ENCODE data around the gene RGS6. TPM values are rescaled to one million over a fixed set of nuclear protein-coding genes. Genes with fewer than 3 reads are reported as not detected.

Gene RGS6
- total and polyA plus RNA-seq, 2 donors (not counting 1 experiment from before 2014, with no cell fraction given), result not detected

- Histone ChIP-seq H3K27me3 (ENCODE audit: control insufficient read depth, insufficient read depth, low read length) (no peaks in the 10 kb centered on the region), H2AFZ (ENCODE audit: low read length) (no peak overlapping the region), H3K27ac (ENCODE audit: insufficient read depth, low read length) (no peak overlapping the region), H3K36me3 (ENCODE audit: control insufficient read depth, insufficient read depth, low read length) (no peaks in the 10 kb centered on the region), H3K79me2 (ENCODE audit: control insufficient read depth, insufficient read depth, low read length) (no peaks in the 10 kb centered on the region), H3K4me1 (ENCODE audit: control insufficient read depth, extremely low read depth, insufficient read depth, low read length) (no peaks in the 10 kb centered on the region), H4K20me1 (ENCODE audit: control insufficient read depth, extremely low read depth, insufficient read depth, low read length) (no peaks in the 10 kb centered on the region), H3K4me2 (ENCODE audit: extremely low read depth, insufficient read depth, low read length) (no peak overlapping the region), H3K9ac (ENCODE audit: insufficient read depth, low read length) (no peak overlapping the region), H3K4me3 (replicated peaks in 1 of 4; ENCODE audit: control extremely low read depth in 1 of 4, insufficient read depth in 1 of 4, low read depth in 3 of 4, low read length in 4 of 4) (no peak overlapping the region), H3K9me3 (ENCODE audit: control insufficient read depth, insufficient read depth, low read depth, low read length) (no peaks in the 10 kb centered on the region)
- DNase-seq (ENCODE audit: low read depth in 2 of 2), result no peak
- TF ChIP-seq CTCF (conservative IDR thresholded peaks at IDR 0.05 in 1 of 2, IDR thresholded peaks at IDR 0.05 in 1 of 2; ENCODE audit: low read depth in 1 of 2, low read length in 2 of 2) (no peak), EZH2 (IDR thresholded peaks at IDR 0.05; ENCODE audit: low read length, missing control alignments) (no peak)
These were observed 162.8 kb downstream of the RGS6 start for GRCh38 chr14:72094844-72095582.

GRCh38 chr14:72097173-72097783, 165.0 kb downstream of the RGS6 start:
- no peak overlapping the region for H2AFZ ChIP-seq (ENCODE audit: low read length)
- TF ChIP-seq CTCF (conservative IDR thresholded peaks at IDR 0.05 in 1 of 2, IDR thresholded peaks at IDR 0.05 in 1 of 2; ENCODE audit: low read depth in 1 of 2, low read length in 2 of 2), result no peak
- no peak for TF ChIP-seq EZH2 (IDR thresholded peaks at IDR 0.05; ENCODE audit: low read length, missing control alignments)
- no peak overlapping the region for H3K9ac ChIP-seq (ENCODE audit: insufficient read depth, low read length)
- no peak overlapping the region for H3K27ac ChIP-seq (ENCODE audit: insufficient read depth, low read length)
- H3K9me3 ChIP-seq (ENCODE audit: control insufficient read depth, insufficient read depth, low read depth, low read length), result no peaks in the 10 kb centered on the region
- no peak for DNase-seq (ENCODE audit: low read depth in 2 of 2)
- H3K4me3 ChIP-seq (replicated peaks in 1 of 4; ENCODE audit: control extremely low read depth in 1 of 4, insufficient read depth in 1 of 4, low read depth in 3 of 4, low read length in 4 of 4), result no peak overlapping the region
- H3K79me2 ChIP-seq (ENCODE audit: control insufficient read depth, insufficient read depth, low read length), result no peaks in the 10 kb centered on the region
- no peaks in the 10 kb centered on the region for H3K27me3 ChIP-seq (ENCODE audit: control insufficient read depth, insufficient read depth, low read length)
- H3K4me2 ChIP-seq (ENCODE audit: extremely low read depth, insufficient read depth, low read length), result no peak overlapping the region
- H3K36me3 ChIP-seq (ENCODE audit: control insufficient read depth, insufficient read depth, low read length), result no peaks in the 10 kb centered on the region
- H3K4me1 ChIP-seq (ENCODE audit: control insufficient read depth, extremely low read depth, insufficient read depth, low read length), result no peaks in the 10 kb centered on the region
- H4K20me1 ChIP-seq (ENCODE audit: control insufficient read depth, extremely low read depth, insufficient read depth, low read length), result no peaks in the 10 kb centered on the region

GRCh38 chr14:72098210-72098609, 166.0 kb downstream of the RGS6 start:
- Histone ChIP-seq H3K4me3 (replicated peaks in 1 of 4; ENCODE audit: control extremely low read depth in 1 of 4, insufficient read depth in 1 of 4, low read depth in 3 of 4, low read length in 4 of 4) (no peak overlapping the region), H3K9me3 (ENCODE audit: control insufficient read depth, insufficient read depth, low read depth, low read length) (no peaks in the 10 kb centered on the region), H2AFZ (ENCODE audit: low read length) (no peak overlapping the region), H4K20me1 (ENCODE audit: control insufficient read depth, extremely low read depth, insufficient read depth, low read length) (no peaks in the 10 kb centered on the region), H3K79me2 (ENCODE audit: control insufficient read depth, insufficient read depth, low read length) (no peaks in the 10 kb centered on the region), H3K4me1 (ENCODE audit: control insufficient read depth, extremely low read depth, insufficient read depth, low read length) (no peaks in the 10 kb centered on the region), H3K4me2 (ENCODE audit: extremely low read depth, insufficient read depth, low read length) (no peak overlapping the region), H3K36me3 (ENCODE audit: control insufficient read depth, insufficient read depth, low read length) (no peaks in the 10 kb centered on the region), H3K27me3 (ENCODE audit: control insufficient read depth, insufficient read depth, low read length) (no peaks in the 10 kb centered on the region), H3K9ac (ENCODE audit: insufficient read depth, low read length) (no peak overlapping the region), H3K27ac (ENCODE audit: insufficient read depth, low read length) (no peak overlapping the region)
- DNase-seq (ENCODE audit: low read depth in 2 of 2), result no peak
- no peak for TF ChIP-seq EZH2 (IDR thresholded peaks at IDR 0.05; ENCODE audit: low read length, missing control alignments)
- TF ChIP-seq CTCF (conservative IDR thresholded peaks at IDR 0.05 in 1 of 2, IDR thresholded peaks at IDR 0.05 in 1 of 2; ENCODE audit: low read depth in 1 of 2, low read length in 2 of 2), result no peak

Data from fibroblast of lung (primary cell).